ENCODE measurements around the gene GTF2F2.

GRCh38 chr13:45320876-45321629 is 200.7 kb downstream of the GTF2F2 start:
- TF ChIP-seq CTCF (IDR thresholded peaks at IDR 0.05) (no peak), POLR2A (IDR thresholded peaks at IDR 0.05) (no peak), POLR2AphosphoS5 (IDR thresholded peaks at IDR 0.05; ENCODE audit: insufficient read depth in 1 of 2, low read depth in 1 of 2) (no peak)
